Testis (tissue), 3 donors: ENCODE measurements around the gene DCLK1. TPM values are rescaled to one million over a fixed set of nuclear protein-coding genes. Genes with fewer than 3 reads are reported as not detected.

ENCODE experiments used
- DNase-seq: peaks from one replicate; pipeline ENCODE4 v3.0.0-alpha.2; 2019
- H3K27ac ChIP-seq, 2 donors: fragments of 200-600 bp; sonication (generic); one replicate each; pipeline ENCODE4 v1.5.1; 2019
- H3K27me3 ChIP-seq: fragments of 200-600 bp; sonication (generic); one replicate; pipeline ENCODE4 v1.5.1; 2019
- H3K36me3 ChIP-seq: fragments of 200-600 bp; sonication (generic); one replicate; pipeline ENCODE4 v1.5.1; 2017; ENCODE audit warnings: low read depth; ENCODE audit errors: missing control alignments
- H3K4me1 ChIP-seq: fragments of 200-600 bp; sonication (generic); one replicate; pipeline ENCODE4 v1.5.1; 2019
- H3K4me3 ChIP-seq, 2 donors: fragments of 200-600 bp; sonication (generic); one replicate each; pipeline ENCODE4 v1.5.1; 2017 to 2019
- H3K9me3 ChIP-seq: fragments of 200-600 bp; sonication (generic); one replicate; pipeline ENCODE4 v1.5.1; 2017
- CTCF ChIP-seq, 3 experiments: fragments of 450-650 bp in 2 of 3; fragments of 200-600 bp in 1 of 3; sonication (generic) in 1 of 3; IDR thresholded peaks; one replicate each; pipeline ENCODE4 v1.5.1; 2016 to 2019; ENCODE audit warnings: antibody characterized with exemption in 3 of 3, mild to moderate bottlenecking in 2 of 3, moderate library complexity in 1 of 3
- POLR2A ChIP-seq: fragments of 450-650 bp; IDR thresholded peaks from one replicate; pipeline ENCODE4 v1.6.1; 2017; ENCODE audit warnings: antibody characterized with exemption, mild to moderate bottlenecking, moderate library complexity
- WGBS, 2 donors: methylation state at CpG; one replicate each; pipeline ENCODE4 v1.1.5; 2018; 5-methylcytosine and 5-hydroxymethylcytosine counted together
- intact Hi-C: fragments of 100-400 bp; cut with DNase I; formaldehyde crosslinking; loops from one replicate; pipeline ENCODE4 v1.15.1; 2023; ENCODE audit warnings: low total_unique reads
- polyA plus RNA-seq: library from polyadenylated mRNA; stranded (reverse); fragments of 350-450 nt; fragmentation: Illumina TruSeq; extraction: RNeasy Lipid Tissue Mini Kit (QIAGEN cat#74804); gene quantifications from one replicate; pipeline ENCODE4 v1.2.3, GENCODE V29; 2014; ENCODE audit warnings: low read depth, low replicate concordance; ENCODE audit not compliant: insufficient read depth
- total RNA-seq, 2 donors: library from RNA; depleted of rRNA; stranded (reverse); fragments of >200 nt; gene quantifications; one replicate each; pipeline ENCODE4 v1.2.3, GENCODE V29; 2016

DCLK1 gene
- total and polyA plus RNA-seq, 3 donors from 2014 or later: 4.5 to 8.9 (median 4.9) TPM

DNA sequence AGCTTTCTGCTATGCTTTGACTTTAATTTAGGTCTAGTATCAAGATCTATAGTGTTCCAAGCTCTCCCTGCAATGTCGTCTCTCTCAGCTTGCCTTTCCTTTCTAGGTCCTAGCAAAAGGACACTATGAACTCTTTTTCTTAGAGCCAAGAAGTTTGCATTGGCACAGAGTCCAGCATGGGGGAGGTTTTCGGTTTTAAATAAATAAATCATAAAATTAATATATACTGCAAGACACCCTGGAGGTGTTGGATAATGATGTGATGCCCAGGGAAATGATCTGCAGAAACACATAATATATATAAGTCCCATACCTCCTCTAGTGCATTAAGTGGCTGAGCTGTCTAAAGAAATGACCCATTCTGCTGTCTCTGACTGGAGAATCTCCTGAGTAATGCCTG, 338.3 kb downstream of the DCLK1 start:
- intact Hi-C loops: no loop called here
- DNase-seq: no peak
- H3K4me1 ChIP-seq: no peaks in the 10 kb centered on the region
- 59 to 64% methylated on average over 2 of the region's 2 CpGs for WGBS, 2 donors
- H3K27ac ChIP-seq: no peak overlapping the region
- H3K36me3 ChIP-seq: no peaks in the 10 kb centered on the region
- no peaks in the 10 kb centered on the region for H3K27me3 ChIP-seq
- no peak for TF ChIP-seq CTCF (IDR thresholded peaks at IDR 0.05)
- TF ChIP-seq POLR2A: no peak
- H3K4me3 ChIP-seq: no peak overlapping the region
- H3K9me3 ChIP-seq: no peaks in the 10 kb centered on the region

GRCh38 chr13:35792021-35792420, 339.2 kb downstream of the DCLK1 start:
- DNase-seq: no peak
- TF ChIP-seq CTCF (IDR thresholded peaks at IDR 0.05) (no peak), POLR2A (no peak)
- Histone ChIP-seq H3K27ac (no peak overlapping the region), H3K9me3 (no peaks in the 10 kb centered on the region), H3K27me3 (no peaks in the 10 kb centered on the region), H3K4me1 (no peaks in the 10 kb centered on the region), H3K4me3 (no peak overlapping the region), H3K36me3 (no peaks in the 10 kb centered on the region)
- intact Hi-C loops: no loop called here
- WGBS, 2 donors: 83 to 90% methylated on average over 8 of the region's 8 CpGs

DNA sequence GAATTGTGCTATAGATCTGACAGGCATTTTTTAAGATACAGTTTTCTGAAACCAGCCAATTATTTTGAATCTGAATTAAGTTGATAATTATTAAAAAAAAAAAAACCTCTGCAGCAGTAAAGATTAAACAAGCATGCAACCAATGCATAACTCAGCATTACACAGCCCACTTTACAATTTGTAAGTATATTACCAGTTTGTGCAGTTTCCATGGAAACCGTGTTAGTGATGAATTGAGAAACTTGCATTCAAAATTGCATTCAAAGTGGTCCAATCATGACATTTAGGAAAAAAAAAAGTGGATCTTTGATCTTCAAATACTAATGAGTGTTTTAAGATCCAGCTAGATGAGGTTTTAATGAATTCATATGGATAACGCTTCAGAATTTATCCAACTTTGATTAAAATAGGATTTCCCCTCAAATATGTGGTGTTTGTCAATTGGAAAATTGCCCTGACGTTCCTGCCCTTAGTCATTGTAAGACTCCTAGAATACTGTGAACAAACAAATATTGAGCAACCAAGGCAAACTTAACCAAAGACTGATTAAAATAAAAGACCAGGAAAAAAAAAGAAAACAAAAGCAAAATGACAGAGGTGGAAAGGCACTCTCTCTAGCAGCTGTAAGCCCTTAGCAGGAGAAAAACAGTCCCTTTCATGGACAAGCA, 339.9 kb downstream of the DCLK1 start:
- no peaks in the 10 kb centered on the region for H3K4me1 ChIP-seq
- H3K9me3 ChIP-seq: no peaks in the 10 kb centered on the region
- intact Hi-C loops: no loop called here
- WGBS, 2 donors: 74 to 75% methylated on average over 3 of the region's 3 CpGs
- no peaks in the 10 kb centered on the region for H3K36me3 ChIP-seq
- DNase-seq: no peak
- H3K4me3 ChIP-seq: no peak overlapping the region
- H3K27ac ChIP-seq: no peak overlapping the region
- TF ChIP-seq CTCF (IDR thresholded peaks at IDR 0.05): no peak
- no peak for TF ChIP-seq POLR2A
- no peaks in the 10 kb centered on the region for H3K27me3 ChIP-seq

DNA sequence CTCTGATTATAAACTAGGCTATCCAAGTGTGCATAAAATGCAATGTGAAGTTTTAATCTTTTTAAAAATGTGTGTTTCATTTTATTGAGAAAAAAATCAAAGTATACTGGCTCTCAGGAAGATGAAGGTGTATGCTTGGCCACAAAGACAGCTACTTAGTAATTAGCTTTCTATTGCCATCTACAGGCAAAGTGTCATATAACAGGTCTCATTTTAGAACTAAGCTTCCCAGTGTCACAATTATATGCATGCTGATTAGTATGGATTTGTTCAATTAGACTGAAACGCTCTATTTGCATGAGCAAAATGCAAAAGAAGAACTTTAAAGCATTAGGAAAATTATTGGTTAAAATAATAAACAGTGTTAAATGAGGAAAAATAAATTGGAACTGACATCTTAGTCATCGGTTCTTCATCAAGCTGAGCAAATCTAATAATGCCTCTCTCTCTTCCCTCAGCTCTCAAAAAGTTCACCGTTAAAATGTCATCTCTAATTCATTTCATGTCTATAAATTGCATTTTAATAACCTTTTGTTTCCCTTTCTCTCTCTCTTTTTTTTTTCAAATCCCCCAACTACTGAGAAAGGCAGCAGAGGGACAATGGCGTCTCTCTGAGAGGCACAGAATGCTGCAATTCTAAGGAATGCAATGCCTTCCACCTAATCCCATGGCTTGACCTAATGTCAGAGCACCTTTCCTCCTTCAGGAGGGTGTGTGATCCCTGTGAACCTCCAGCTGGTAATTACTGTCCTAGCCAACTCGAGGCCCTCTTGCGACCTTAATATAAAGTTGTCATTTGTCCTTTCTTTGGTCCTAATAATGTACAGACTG, 341.6 kb downstream of the DCLK1 start:
- Histone ChIP-seq H3K4me1 (no peaks in the 10 kb centered on the region), H3K27me3 (no peaks in the 10 kb centered on the region), H3K27ac (no peak overlapping the region), H3K36me3 (no peaks in the 10 kb centered on the region), H3K9me3 (no peaks in the 10 kb centered on the region), H3K4me3 (no peak overlapping the region)
- no peak for TF ChIP-seq POLR2A
- TF ChIP-seq CTCF (IDR thresholded peaks at IDR 0.05): peak in 2 of 3 experiments; percentile 27 to 44
- no peak for DNase-seq
- 77 to 85% methylated on average over 6 of the region's 6 CpGs for WGBS, 2 donors
- intact Hi-C loops: no loop called here
